Measurements from ENCODE around the gene MKS1. TPM values are rescaled to one million over a fixed set of nuclear protein-coding genes. Genes with fewer than 3 reads are reported as not detected.

Gene MKS1
- total RNA-seq, 1 experiment from 2014 or later, result 28.6 TPM

DNA sequence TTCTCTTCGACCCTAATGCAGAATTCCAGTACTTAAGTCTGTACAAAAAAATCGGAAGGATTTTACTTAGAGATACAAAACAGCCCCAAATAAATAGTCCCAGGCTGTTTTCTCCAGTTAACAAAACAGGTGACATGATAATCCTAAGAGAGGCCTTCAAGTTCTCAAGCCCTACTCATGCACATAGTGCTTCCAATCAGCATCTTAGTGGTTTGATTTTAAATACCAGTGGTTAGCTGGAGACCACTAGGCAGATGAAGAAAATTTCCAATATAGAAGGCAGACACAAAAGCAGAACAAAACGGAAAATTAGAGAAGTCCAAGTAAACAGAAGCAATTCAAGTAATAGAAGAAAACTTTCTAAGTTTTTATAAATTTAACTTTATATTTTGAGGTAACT lies 57.5 kb downstream of the MKS1 start:
- no peak for DNase-seq
- no TSS peak for BruUV-seq (replicated peaks)
- Mint-ChIP-seq H3K36me3 (ENCODE audit: insufficient read depth, unreplicated experiment) (no peaks in the 10 kb centered on the region), H3K4me3 (ENCODE audit: unreplicated experiment) (no peak overlapping the region), H3K27me3 (ENCODE audit: insufficient read depth, unreplicated experiment) (peaks cover 27% of the 10 kb centered on the region), H3K4me1 (ENCODE audit: low read depth, unreplicated experiment) (no peaks in the 10 kb centered on the region), H3K27ac (ENCODE audit: unreplicated experiment) (no peak overlapping the region), H3K9me3 (ENCODE audit: unreplicated experiment) (no peaks in the 10 kb centered on the region)
- Histone ChIP-seq H3K4me1 (no peaks in the 10 kb centered on the region), H3K27me3 (replicated peaks; ENCODE audit: control insufficient read depth, insufficient read depth, low read length) (0 out of 2 replicates have a peak, but pooled peaks cover 1% of the 10 kb centered on the region), H3K4me3 (ENCODE audit: low read depth, low read length) (no peak overlapping the region), H3K36me3 (ENCODE audit: control insufficient read depth, insufficient read depth, low read length) (no peaks in the 10 kb centered on the region), H3K9me3 (no peaks in the 10 kb centered on the region)
- intact Hi-C loops (cut with micrococcal nuclease; ENCODE audit: unreplicated experiment), result no loop called here
- ChIA-PET POLR2A (no interaction called here), CTCF (no interaction called here)
- TF ChIP-seq, protein P1, sequence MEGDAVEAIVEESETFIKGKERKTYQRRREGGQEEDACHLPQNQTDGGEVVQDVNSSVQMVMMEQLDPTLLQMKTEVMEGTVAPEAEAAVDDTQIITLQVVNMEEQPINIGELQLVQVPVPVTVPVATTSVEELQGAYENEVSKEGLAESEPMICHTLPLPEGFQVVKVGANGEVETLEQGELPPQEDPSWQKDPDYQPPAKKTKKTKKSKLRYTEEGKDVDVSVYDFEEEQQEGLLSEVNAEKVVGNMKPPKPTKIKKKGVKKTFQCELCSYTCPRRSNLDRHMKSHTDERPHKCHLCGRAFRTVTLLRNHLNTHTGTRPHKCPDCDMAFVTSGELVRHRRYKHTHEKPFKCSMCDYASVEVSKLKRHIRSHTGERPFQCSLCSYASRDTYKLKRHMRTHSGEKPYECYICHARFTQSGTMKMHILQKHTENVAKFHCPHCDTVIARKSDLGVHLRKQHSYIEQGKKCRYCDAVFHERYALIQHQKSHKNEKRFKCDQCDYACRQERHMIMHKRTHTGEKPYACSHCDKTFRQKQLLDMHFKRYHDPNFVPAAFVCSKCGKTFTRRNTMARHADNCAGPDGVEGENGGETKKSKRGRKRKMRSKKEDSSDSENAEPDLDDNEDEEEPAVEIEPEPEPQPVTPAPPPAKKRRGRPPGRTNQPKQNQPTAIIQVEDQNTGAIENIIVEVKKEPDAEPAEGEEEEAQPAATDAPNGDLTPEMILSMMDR (IDR thresholded peaks at IDR 0.05; ENCODE audit: insufficient read depth in 1 of 2, low read depth in 1 of 2, low read length in 1 of 2, severe bottlenecking in 1 of 2, unreplicated experiment in 1 of 2), result no peak

DNA sequence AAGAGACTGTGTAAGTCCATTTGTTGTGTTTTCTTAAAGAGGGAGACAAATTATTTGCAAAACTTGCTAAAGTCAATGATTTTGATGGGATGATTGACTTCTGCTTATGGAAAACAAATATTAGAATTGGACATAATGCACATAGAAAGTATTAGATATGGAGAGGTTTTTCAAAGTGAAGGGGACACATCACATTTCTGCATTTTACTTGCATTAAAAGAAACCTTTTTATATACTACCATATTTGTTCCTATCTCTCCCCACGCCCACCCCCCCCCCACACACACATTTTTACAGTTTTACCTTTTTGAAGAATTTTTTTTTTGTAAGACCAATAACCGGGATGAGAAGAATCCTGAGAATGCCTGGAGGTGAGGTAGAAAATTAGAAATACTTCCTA lies 60.9 kb downstream of the MKS1 start:
- no peaks in the 10 kb centered on the region for H3K36me3 ChIP-seq (ENCODE audit: control insufficient read depth, insufficient read depth, low read length)
- Mint-ChIP-seq H3K9me3 (ENCODE audit: unreplicated experiment) (no peaks in the 10 kb centered on the region), H3K4me3 (ENCODE audit: unreplicated experiment) (no peak overlapping the region), H3K4me1 (ENCODE audit: low read depth, unreplicated experiment) (no peaks in the 10 kb centered on the region), H3K27ac (ENCODE audit: unreplicated experiment) (no peak overlapping the region), H3K27me3 (ENCODE audit: insufficient read depth, unreplicated experiment) (peaks cover 22% of the 10 kb centered on the region), H3K36me3 (ENCODE audit: insufficient read depth, unreplicated experiment) (no peaks in the 10 kb centered on the region)
- DNase-seq, result no peak
- ChIA-PET CTCF (interaction anchor here (0.6 kb wide), 1 partner anchor 387 kb away, joined by 3 read pairs; no protein-coding TSS in a partner anchor), POLR2A (no interaction called here)
- H3K4me3 ChIP-seq (ENCODE audit: low read depth, low read length), result no peak overlapping the region
- no TSS peak for BruUV-seq (replicated peaks)
- peaks cover 2% of the 10 kb centered on the region for H3K27me3 ChIP-seq (replicated peaks; ENCODE audit: control insufficient read depth, insufficient read depth, low read length)
- TF ChIP-seq, protein P1 (IDR thresholded peaks at IDR 0.05; ENCODE audit: insufficient read depth in 1 of 2, low read depth in 1 of 2, low read length in 1 of 2, severe bottlenecking in 1 of 2, unreplicated experiment in 1 of 2), result no peak
- intact Hi-C loops (cut with micrococcal nuclease; ENCODE audit: unreplicated experiment), result no loop called here
- no peaks in the 10 kb centered on the region for H3K9me3 ChIP-seq
- H3K4me1 ChIP-seq, result no peaks in the 10 kb centered on the region

DNA sequence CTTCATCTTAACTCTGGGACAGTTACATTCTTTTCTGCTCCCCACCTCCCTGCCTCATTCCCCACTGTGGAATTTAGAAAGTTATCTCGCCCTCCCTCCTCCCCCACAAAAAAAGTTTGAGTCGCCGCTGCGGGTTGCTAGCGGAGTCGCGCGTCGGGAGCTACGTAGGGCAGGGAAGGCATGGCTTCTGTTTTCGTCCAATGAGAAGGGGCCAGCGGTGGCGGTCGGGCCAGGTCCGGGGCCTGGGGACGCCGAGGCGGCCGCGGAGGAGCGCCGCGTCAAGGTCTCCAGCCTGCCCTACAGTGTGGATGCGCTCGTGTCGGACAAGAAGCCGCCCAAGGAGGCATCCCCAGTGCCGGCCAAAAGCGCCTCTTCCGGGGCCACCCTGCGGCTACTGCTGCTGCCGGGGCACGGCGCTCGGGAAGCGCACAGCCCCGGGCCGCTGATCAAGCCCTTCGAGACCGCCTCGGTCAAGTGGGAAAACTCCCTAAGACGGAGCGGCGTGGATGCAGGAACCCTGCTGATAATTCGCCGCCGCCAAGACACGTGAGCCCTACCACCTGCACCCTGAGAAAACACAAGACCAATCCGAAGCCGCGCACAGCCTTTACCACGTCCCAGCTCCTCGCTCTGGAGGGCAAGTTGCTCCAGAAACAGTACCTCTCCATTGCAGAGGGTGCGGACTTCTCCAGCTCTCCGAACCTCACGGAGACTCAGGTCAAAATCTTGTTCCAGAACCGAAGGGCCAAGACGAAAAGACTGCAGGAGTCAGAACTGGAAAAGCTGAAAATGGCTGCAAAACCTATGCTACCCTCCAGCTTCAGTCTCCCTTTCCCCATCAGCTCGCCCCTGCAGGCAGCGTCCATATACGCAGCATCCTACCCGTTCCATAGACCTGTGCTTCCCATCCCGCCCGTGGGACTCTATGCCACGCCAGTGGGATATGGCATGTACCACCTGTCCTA lies 61.9 kb downstream of the MKS1 start:
- Histone ChIP-seq H3K27me3 (replicated peaks; ENCODE audit: control insufficient read depth, insufficient read depth, low read length) (peaks cover 2% of the 10 kb centered on the region), H3K4me1 (no peaks in the 10 kb centered on the region), H3K4me3 (ENCODE audit: low read depth, low read length) (no peak overlapping the region), H3K9me3 (no peaks in the 10 kb centered on the region), H3K36me3 (ENCODE audit: control insufficient read depth, insufficient read depth, low read length) (no peaks in the 10 kb centered on the region)
- Mint-ChIP-seq H3K4me1 (ENCODE audit: low read depth, unreplicated experiment) (no peaks in the 10 kb centered on the region), H3K27ac (ENCODE audit: unreplicated experiment) (no peak overlapping the region), H3K9me3 (ENCODE audit: unreplicated experiment) (no peaks in the 10 kb centered on the region), H3K27me3 (ENCODE audit: insufficient read depth, unreplicated experiment) (peaks cover 19% of the 10 kb centered on the region), H3K36me3 (ENCODE audit: insufficient read depth, unreplicated experiment) (no peaks in the 10 kb centered on the region), H3K4me3 (ENCODE audit: unreplicated experiment) (no peak overlapping the region)
- ChIA-PET POLR2A (no interaction called here), CTCF (no interaction called here)
- intact Hi-C loops (cut with micrococcal nuclease; ENCODE audit: unreplicated experiment), result no loop called here
- no peak for DNase-seq
- TF ChIP-seq, protein P1 (IDR thresholded peaks at IDR 0.05; ENCODE audit: insufficient read depth in 1 of 2, low read depth in 1 of 2, low read length in 1 of 2, severe bottlenecking in 1 of 2, unreplicated experiment in 1 of 2), result no peak
- no TSS peak for BruUV-seq (replicated peaks)

Other genes with a start within 250 kb of the MKS1 start
- 52.1 and 54.9 TPM in 2 replicates for gene VEZF1, start 231.0 kb downstream of the MKS1 start, total RNA-seq (2022)
- 308 and 325 TPM in 2 replicates for gene SRSF1, start 212.0 kb downstream of the MKS1 start, total RNA-seq (2022)
- 67.8 and 80.6 TPM in 2 replicates for gene DYNLL2, start 135.8 kb downstream of the MKS1 start, total RNA-seq (2022)
- not detected in 2 replicates for gene OR4D1, start 70.9 kb downstream of the MKS1 start, total RNA-seq (2022)
- not detected in 2 replicates for gene OR4D2, start 52.3 kb downstream of the MKS1 start, total RNA-seq (2022)
- gene EPX, start 26.5 kb downstream of the MKS1 start, total RNA-seq (2022), result not detected in 2 replicates
- gene LPO, start 19.3 kb upstream of the MKS1 start, total RNA-seq (2022), result 0.23 and 0.54 TPM in 2 replicates
- 0.23 TPM in 1 of 2 replicates, not detected in the other for gene MPO, start 61.7 kb upstream of the MKS1 start, total RNA-seq (2022)
- 6.0 and 7.4 TPM in 2 replicates for gene TSPOAP1, start 109.5 kb upstream of the MKS1 start, total RNA-seq (2022)
- 70.9 and 71.4 TPM in 2 replicates for gene SUPT4H1, start 132.9 kb upstream of the MKS1 start, total RNA-seq (2022)
- 84.2 and 87.1 TPM in 2 replicates for gene RNF43, start 198.3 kb upstream of the MKS1 start, total RNA-seq (2022)